GM12864 (cell line): Measurements from ENCODE around the gene HES2.
"Not testable (repeated sequence)": the region's sequence is repeated elsewhere in the genome, so short reads cannot be mapped to it uniquely, and the experiment has no call there.

Source experiments
- DNase-seq: peaks from one replicate; pipeline ENCODE4 v3.0.0-alpha.2; 2011; ENCODE audit warnings: low read depth
- H3K4me3 ChIP-seq: 2 replicates; pipeline ENCODE4 v1.5.1; 2011; ENCODE audit warnings: mild to moderate bottlenecking, low read depth, low read length, control low read depth
- TF ChIP-seq, protein P1 (sequence below): IDR thresholded peaks from 2 replicates; pipeline ENCODE4 v1.5.1; 2011; ENCODE audit warnings: low read depth, mild to moderate bottlenecking, moderate library complexity, low read length, control low read depth, inconsistent platforms; ENCODE audit errors: missing control alignments

HES2 gene

DNA sequence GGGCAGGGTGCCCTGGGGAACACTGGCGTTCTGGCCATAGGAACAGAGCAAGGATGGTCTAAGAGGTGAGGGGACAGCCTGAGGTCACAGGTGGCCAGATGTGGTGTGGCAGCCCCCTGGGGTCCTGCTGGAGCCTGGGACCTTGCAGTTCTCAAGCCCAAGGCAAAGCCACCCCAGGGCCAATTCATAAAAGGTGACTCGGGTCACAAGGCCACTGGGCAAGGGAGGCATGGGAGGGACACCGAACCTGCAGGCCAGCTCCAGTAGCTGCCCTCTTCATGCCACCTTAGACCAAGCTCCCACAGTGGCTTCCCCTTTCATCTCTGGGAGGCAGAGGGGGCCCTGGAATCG is 26.9 kb upstream of the HES2 start:
- DNase-seq = no peak
- H3K4me3 ChIP-seq = no peak overlapping the region
- TF ChIP-seq, protein P1, sequence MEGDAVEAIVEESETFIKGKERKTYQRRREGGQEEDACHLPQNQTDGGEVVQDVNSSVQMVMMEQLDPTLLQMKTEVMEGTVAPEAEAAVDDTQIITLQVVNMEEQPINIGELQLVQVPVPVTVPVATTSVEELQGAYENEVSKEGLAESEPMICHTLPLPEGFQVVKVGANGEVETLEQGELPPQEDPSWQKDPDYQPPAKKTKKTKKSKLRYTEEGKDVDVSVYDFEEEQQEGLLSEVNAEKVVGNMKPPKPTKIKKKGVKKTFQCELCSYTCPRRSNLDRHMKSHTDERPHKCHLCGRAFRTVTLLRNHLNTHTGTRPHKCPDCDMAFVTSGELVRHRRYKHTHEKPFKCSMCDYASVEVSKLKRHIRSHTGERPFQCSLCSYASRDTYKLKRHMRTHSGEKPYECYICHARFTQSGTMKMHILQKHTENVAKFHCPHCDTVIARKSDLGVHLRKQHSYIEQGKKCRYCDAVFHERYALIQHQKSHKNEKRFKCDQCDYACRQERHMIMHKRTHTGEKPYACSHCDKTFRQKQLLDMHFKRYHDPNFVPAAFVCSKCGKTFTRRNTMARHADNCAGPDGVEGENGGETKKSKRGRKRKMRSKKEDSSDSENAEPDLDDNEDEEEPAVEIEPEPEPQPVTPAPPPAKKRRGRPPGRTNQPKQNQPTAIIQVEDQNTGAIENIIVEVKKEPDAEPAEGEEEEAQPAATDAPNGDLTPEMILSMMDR = no peak

DNA sequence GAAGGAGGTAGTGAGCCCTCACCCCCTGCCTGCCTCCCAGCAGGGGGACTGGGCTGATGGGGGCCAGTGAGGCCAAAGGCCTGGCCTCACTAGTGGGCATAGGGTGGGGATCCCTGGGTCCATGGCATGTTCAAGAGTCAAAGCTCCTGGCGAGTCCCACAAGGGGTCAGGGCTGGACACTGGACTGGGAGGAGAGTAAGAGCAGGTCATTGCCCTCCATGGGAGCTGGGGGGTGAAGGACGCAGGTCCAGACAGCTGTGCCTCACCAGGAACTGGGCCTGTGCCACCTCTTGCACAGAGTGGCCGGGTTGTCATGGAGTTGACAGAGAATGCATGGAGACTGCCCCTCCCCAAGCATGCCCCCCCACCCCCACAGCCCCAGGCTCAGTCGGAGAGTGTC is 26.2 kb upstream of the HES2 start:
- DNase-seq, H3K4me3 ChIP-seq: not testable (repeated sequence)

DNA sequence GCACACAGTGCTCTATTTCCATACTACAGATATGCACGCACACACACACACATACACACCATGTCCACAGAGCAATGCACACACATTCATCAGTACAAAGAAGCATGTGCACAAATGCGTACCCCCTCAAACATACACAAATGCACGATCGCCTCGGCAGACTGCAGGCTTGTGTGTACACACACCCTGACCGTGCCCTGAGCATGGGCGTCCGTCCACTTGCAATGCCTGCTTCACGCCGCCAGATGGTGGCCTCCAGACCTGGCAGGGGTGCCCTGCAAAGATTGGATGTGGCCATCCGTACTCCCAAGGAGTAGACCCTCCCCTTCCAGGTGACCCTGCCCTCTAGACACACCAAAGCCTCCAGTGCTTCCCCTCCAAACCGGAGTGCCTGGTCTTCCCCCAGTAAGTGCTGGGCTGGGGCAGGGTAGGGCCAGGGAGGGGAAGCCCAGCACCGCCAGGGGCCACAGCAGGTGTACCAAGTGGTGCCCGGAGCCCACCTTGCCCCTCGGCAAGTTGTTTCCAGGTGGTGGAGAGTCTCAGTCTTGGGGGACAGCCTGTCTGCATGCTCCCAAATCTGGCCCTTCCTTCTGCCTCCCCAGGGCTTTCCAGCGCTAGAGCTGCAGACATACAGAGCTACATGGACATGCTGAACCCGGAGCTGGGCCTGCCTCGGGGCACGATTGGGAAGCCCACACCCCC is 25.5 kb upstream of the HES2 start:
- no peak for DNase-seq
- no peak overlapping the region for H3K4me3 ChIP-seq

DNA sequence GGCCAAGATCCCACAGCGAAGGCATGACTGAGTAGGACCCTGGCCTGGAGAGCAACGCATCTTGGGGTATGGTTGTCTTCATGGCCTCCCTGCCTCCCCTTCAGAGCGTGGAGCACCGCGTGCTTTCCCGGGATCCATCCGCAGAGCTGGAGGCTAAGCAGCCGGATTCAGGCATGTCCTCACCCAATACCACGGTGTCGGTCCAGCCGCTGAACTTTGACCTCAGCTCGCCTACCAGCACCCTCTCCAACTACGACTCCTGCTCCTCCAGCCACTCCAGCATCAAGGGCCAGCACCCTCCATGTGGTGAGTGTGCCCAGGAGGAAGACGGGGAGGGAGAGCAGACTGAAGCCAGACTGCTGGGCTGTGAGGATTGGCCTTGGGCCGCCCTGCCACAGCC is 24.7 kb upstream of the HES2 start:
- H3K4me3 ChIP-seq = no peak overlapping the region
- TF ChIP-seq, protein P1 = no peak
- no peak for DNase-seq

More for the DNA sequence above, 25.5 kb upstream of the HES2 start:
- TF ChIP-seq, protein P1 = peak; percentile 60

DNA sequence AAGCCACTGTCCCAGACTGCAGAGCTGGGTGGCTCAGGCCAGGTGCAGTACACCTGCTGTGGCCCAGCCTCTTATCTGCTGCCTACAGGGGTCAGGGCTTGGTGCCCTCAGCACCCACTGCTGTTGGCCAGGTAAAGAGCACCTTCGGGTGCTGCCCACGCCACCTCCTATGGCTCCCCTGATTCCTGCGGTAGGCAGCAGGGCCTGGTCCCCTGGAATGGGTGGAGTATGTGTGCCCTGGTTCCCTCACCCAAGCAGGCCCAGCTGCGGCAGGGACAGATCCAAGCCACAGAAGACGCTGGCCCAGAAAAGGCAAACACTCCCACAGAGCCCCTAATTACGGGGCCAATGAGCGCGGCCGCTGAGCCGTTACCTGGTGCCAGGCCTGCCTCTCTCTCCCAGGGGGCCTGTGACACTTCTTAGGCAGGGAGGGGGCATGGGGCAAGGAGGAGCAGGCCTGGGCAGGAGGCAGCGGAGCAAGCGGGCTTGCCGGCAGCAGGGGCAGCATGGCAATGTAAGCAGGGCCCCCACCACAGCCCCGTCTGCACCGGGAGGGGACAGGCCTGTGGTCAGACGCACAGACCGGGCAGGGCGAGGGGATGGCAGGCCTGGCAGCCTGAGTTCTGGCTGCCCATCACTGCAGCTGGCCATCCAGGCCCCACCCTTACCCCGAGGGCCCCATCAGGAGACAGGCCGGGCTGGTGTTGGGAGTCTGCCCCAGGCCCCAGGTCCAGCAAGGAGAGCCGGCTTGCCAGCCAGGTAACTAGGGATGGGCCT is 23.8 kb upstream of the HES2 start:
- no peak for DNase-seq
- TF ChIP-seq, protein P1 = no peak
- no peak overlapping the region for H3K4me3 ChIP-seq

DNA sequence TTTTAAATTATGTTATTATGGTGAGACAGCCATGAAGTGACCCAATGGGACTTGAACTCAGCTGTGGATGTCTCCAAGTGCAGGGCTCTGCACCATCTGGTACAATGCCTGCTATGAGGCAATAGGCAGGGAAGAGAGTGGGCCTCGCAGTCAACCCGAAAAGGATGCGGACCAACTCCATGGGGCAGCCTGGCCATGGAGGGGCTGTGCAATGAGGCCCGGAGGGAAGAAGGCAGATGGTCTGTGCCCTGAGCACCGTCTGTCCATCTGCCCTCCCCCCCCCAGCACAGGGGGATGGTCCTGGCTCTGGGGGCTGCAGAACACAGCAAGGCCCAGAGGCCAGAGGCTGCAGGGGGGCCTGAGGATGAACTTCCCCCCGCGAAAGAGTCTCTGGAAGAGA is 21.9 kb upstream of the HES2 start:
- TF ChIP-seq, protein P1 = no peak
- DNase-seq = no peak
- H3K4me3 ChIP-seq = no peak overlapping the region

DNA sequence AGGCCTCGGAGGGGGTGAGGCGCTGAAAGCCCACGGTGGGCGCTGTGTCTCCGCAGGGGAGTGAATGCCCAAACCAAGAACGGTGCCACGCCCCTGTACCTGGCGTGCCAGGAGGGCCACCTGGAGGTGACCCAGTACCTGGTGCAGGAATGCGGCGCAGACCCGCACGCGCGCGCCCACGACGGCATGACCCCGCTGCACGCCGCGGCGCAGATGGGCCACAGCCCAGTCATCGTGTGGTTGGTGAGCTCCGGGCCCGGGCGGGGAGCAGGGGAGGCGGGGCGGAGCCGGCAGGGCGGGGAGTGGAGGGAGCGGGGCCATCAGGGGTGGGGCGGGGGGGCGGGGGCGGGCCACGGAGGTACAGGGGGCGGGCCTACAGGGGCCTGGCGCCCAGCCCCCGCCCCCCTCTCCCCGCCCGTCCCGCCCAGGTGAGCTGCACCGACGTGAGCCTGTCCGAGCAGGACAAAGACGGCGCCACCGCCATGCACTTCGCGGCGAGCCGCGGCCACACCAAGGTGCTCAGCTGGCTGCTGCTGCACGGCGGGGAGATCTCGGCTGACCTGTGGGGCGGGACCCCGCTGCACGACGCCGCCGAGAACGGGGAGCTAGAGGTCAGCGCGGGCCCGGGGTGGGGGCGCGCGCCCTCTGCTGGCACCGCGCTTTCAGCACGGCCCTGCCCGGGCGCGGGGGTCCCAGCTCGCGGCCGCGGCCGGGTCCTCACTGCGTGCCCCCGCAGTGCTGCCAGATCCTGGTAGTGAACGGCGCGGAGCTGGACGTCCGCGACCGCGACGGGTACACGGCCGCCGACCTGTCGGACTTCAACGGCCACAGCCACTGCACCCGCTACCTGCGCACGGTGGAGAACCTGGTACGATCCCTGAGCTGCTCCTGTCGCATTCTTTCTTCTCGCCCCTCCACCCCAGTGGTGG is 20.7 kb upstream of the HES2 start:
- no peak for DNase-seq
- H3K4me3 ChIP-seq = no peak overlapping the region; the same call in 1 of the 2 replicates
- TF ChIP-seq, protein P1 = peak; percentile 16
